HEK293 (cell line): Measurements from ENCODE around the gene SNORC.

Experiments
- CTCF ChIA-PET: fragments of 350-600 bp; formaldehyde crosslinking; extraction: SDS; loops from one replicate; lab custom pipeline; 2021; ENCODE audit warnings: antibody characterized with exemption; lab: Yijun Ruan, JAX
- POLR2A ChIA-PET: fragments of 300-600 bp; formaldehyde crosslinking; extraction: SDS; loops from one replicate; lab custom pipeline; 2020; ENCODE audit warnings: antibody characterized with exemption, inconsistent platforms; lab: Yijun Ruan, JAX
- H3K27ac ChIP-seq: fragments of 200-500 bp; sonication (Bioruptor generic); 2 replicates; pipeline ENCODE4 v1.5.1; 2014; ENCODE audit warnings: low read depth, low read length, control low read depth, inconsistent platforms; ENCODE audit errors: extremely low read depth
- H3K36me3 ChIP-seq, 2 experiments: fragments of 200-500 bp in 1 of 2; sonication (Bioruptor generic) in 1 of 2; 1 replicate in 1 of 2; 2 replicates in 1 of 2; pipeline ENCODE4 v1.5.1; 2014 to 2017; ENCODE audit warnings: inconsistent platforms in 2 of 2, low read length in 2 of 2; ENCODE audit not compliant: control insufficient read depth in 2 of 2, insufficient read depth in 1 of 2
- H3K4me1 ChIP-seq: fragments of 200-500 bp; sonication (Bioruptor generic); 2 replicates; pipeline ENCODE4 v1.5.1; 2014; ENCODE audit warnings: mild to moderate bottlenecking, low read length, inconsistent platforms; ENCODE audit not compliant: control insufficient read depth, insufficient read depth
- H3K4me3 ChIP-seq: 2 replicates; pipeline ENCODE4 v1.5.1; 2011; ENCODE audit warnings: low read depth, mild to moderate bottlenecking, control low read depth, low read length, moderate library complexity
- H3K9me3 ChIP-seq: fragments of 200-500 bp; sonication (Bioruptor generic); 2 replicates; pipeline ENCODE4 v1.5.1; 2014; ENCODE audit warnings: low read depth, low read length, inconsistent platforms; ENCODE audit not compliant: control insufficient read depth, insufficient read depth
- HOXC10 ChIP-seq: sonication (generic); formaldehyde crosslinking; IDR thresholded peaks from 2 replicates; pipeline ENCODE4 v1.8.1; 2023; ENCODE audit warnings: mild to moderate bottlenecking, missing genetic modification reagents
- KLF8 ChIP-seq: fragments of 450-650 bp; formaldehyde crosslinking; IDR thresholded peaks from 2 replicates; pipeline ENCODE4 v1.5.1; 2016; ENCODE audit warnings: missing biosample characterization, missing genetic modification characterization
- SALL2 ChIP-seq: fragments of 450-650 bp; formaldehyde crosslinking; IDR thresholded peaks from 2 replicates; pipeline ENCODE4 v1.5.0; 2017; ENCODE audit warnings: missing biosample characterization, mild to moderate bottlenecking, missing genetic modification characterization, borderline replicate concordance
- TSHZ1 ChIP-seq: fragments of 450-650 bp; formaldehyde crosslinking; IDR thresholded peaks from 2 replicates; pipeline ENCODE4 v1.5.1; 2016; ENCODE audit warnings: missing biosample characterization, missing genetic modification characterization, borderline replicate concordance
- ZBTB7A ChIP-seq: fragments of 450-650 bp; formaldehyde crosslinking; IDR thresholded peaks from 2 replicates; pipeline ENCODE4 v1.5.1; 2016; ENCODE audit warnings: low read depth, missing biosample characterization, missing genetic modification characterization
- ZFHX2 ChIP-seq: fragments of 450-650 bp; formaldehyde crosslinking; conservative IDR thresholded peaks from 2 replicates; pipeline ENCODE4 v1.5.1; 2016; ENCODE audit warnings: missing biosample characterization, missing genetic modification characterization
- ZIC2 ChIP-seq: fragments of 450-650 bp; formaldehyde crosslinking; IDR thresholded peaks from 2 replicates; pipeline ENCODE4 v1.5.1; 2016; ENCODE audit warnings: missing biosample characterization, missing genetic modification characterization
- ZNF18 ChIP-seq: fragments of 450-650 bp; formaldehyde crosslinking; IDR thresholded peaks from 2 replicates; pipeline ENCODE4 v1.5.1; 2016; ENCODE audit warnings: missing biosample characterization, missing genetic modification characterization
- ZNF2 ChIP-seq: fragments of 450-650 bp; formaldehyde crosslinking; IDR thresholded peaks from 2 replicates; pipeline ENCODE4 v1.5.1; 2016; ENCODE audit warnings: missing biosample characterization, missing genetic modification characterization
- ZNF202 ChIP-seq: fragments of 450-650 bp; formaldehyde crosslinking; IDR thresholded peaks from 2 replicates; pipeline ENCODE4 v1.5.1; 2016; ENCODE audit warnings: missing biosample characterization, missing genetic modification characterization, borderline replicate concordance
- ZNF302 ChIP-seq: fragments of 450-650 bp; formaldehyde crosslinking; IDR thresholded peaks from 2 replicates; pipeline ENCODE4 v1.5.1; 2016; ENCODE audit warnings: missing biosample characterization, missing genetic modification characterization, low read depth
- ZNF366 ChIP-seq: fragments of 450-650 bp; formaldehyde crosslinking; conservative IDR thresholded peaks from 2 replicates; pipeline ENCODE4 v1.5.1; 2016; ENCODE audit warnings: missing biosample characterization, missing genetic modification characterization
- ZNF473 ChIP-seq: fragments of 450-650 bp; formaldehyde crosslinking; IDR thresholded peaks from 2 replicates; pipeline ENCODE4 v1.5.1; 2017; ENCODE audit warnings: missing biosample characterization, missing genetic modification characterization
- ZNF707 ChIP-seq: fragments of 450-650 bp; formaldehyde crosslinking; IDR thresholded peaks from 2 replicates; pipeline ENCODE4 v1.5.1; 2016; ENCODE audit warnings: missing biosample characterization, missing genetic modification characterization
- ZNF776 ChIP-seq: fragments of 450-650 bp; formaldehyde crosslinking; IDR thresholded peaks from 2 replicates; pipeline ENCODE4 v1.5.0; 2017; ENCODE audit warnings: missing biosample characterization, missing genetic modification characterization, borderline replicate concordance
- ZNF785 ChIP-seq: fragments of 450-650 bp; formaldehyde crosslinking; IDR thresholded peaks from 2 replicates; pipeline ENCODE4 v1.5.1; 2016; ENCODE audit warnings: missing biosample characterization, missing genetic modification characterization
- ZSCAN30 ChIP-seq: fragments of 450-650 bp; IDR thresholded peaks from 2 replicates; pipeline ENCODE4 v1.5.1; 2018; ENCODE audit warnings: missing biosample characterization, mild to moderate bottlenecking, missing genetic modification characterization, moderate library complexity
- ZSCAN4 ChIP-seq: fragments of 450-650 bp; formaldehyde crosslinking; IDR thresholded peaks from 2 replicates; pipeline ENCODE4 v1.5.1; 2017; ENCODE audit warnings: missing biosample characterization, missing genetic modification characterization
- ZXDB ChIP-seq: fragments of 450-650 bp; formaldehyde crosslinking; IDR thresholded peaks from 2 replicates; pipeline ENCODE4 v1.5.1; 2016; ENCODE audit warnings: missing biosample characterization, missing genetic modification characterization
- TF ChIP-seq, protein P1 (sequence below): fragments of 450-650 bp; formaldehyde crosslinking; IDR thresholded peaks from 2 replicates; pipeline ENCODE4 v1.5.1; 2017; ENCODE audit warnings: missing biosample characterization, missing genetic modification characterization
- TF ChIP-seq, protein P2 (sequence below): fragments of 450-650 bp; formaldehyde crosslinking; IDR thresholded peaks from 2 replicates; pipeline ENCODE4 v1.5.1; 2016; ENCODE audit warnings: missing biosample characterization, missing genetic modification characterization, low read depth

SNORC gene

GRCh38 chr2:232875256-232876121 lies 5.4 kb downstream of the SNORC start (continued):
- TF ChIP-seq ZSCAN4, result no peak
- TF ChIP-seq ZSCAN30 (tag by site-specific recombination), result no peak
- TF ChIP-seq ZNF2 (tag by site-specific recombination), result no peak
- TF ChIP-seq ZBTB7A (tag by site-specific recombination), result no peak
- TF ChIP-seq ZNF302 (tag by site-specific recombination), result no peak
- no peak for TF ChIP-seq HOXC10 (CRISPR knock-in tag)
- TF ChIP-seq ZNF785, result no peak
- TF ChIP-seq ZFHX2, result no peak

DNA sequence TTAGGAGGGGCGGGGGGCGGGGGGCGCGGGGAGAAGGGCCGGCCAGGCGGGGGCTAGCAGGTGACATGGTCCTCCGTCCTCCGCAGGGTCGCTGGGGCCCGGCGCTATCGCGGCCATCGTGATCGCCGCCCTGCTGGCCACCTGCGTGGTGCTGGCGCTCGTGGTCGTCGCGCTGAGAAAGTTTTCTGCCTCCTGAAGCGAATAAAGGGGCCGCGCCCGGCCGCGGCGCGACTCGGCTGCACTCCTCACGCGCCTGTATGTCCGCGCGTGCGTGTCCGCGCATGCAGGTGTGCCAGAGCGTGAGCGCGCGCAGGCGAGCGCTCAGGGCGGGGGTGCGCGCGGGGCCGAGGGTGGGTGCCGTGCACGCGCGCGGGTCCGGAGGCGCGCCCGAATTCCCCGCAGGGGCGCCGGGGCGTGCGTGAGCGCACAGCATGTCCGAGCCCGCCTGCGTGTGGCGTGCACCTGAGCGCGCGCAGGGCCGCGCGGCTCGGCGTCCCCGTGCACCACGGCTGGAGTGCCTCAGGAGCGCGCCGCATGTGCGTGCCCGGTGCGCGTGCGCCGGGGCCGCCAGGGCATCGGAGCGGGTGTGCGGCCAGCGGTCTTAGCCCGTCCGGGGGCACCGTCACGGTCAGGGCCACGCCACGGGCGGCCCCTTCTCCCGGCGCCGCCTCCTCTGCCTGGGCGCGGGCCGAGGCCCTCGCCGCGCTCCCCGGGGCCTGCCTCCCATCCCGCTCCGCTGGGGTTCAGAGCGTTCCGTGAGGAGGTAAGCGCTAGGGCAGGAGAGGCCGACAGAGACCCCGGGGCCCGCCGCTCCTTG lies 6.3 kb downstream of the SNORC start:
- CTCF ChIA-PET, result interaction anchor here (1.0 kb wide), 2 partner anchors 38 to 153 kb away, joined by 3 read pairs; no protein-coding TSS in a partner anchor
- H3K4me3 ChIP-seq, result no peak overlapping the region; the same call in 1 of the 2 replicates

More for the DNA sequence above, 6.3 kb downstream of the SNORC start:
- TF ChIP-seq ZSCAN30 (tag by site-specific recombination) (no peak), ZNF366 (tag by site-specific recombination) (no peak), ZNF473 (tag by site-specific recombination) (no peak), ZIC2 (no peak), ZNF776 (tag by site-specific recombination) (no peak), TSHZ1 (tag by site-specific recombination) (no peak), ZXDB (no peak), ZNF202 (tag by site-specific recombination) (no peak), KLF8 (no peak), SALL2 (tag by site-specific recombination) (no peak), ZNF707 (no peak), ZNF18 (no peak), ZSCAN4 (no peak)
- TF ChIP-seq, protein P1, sequence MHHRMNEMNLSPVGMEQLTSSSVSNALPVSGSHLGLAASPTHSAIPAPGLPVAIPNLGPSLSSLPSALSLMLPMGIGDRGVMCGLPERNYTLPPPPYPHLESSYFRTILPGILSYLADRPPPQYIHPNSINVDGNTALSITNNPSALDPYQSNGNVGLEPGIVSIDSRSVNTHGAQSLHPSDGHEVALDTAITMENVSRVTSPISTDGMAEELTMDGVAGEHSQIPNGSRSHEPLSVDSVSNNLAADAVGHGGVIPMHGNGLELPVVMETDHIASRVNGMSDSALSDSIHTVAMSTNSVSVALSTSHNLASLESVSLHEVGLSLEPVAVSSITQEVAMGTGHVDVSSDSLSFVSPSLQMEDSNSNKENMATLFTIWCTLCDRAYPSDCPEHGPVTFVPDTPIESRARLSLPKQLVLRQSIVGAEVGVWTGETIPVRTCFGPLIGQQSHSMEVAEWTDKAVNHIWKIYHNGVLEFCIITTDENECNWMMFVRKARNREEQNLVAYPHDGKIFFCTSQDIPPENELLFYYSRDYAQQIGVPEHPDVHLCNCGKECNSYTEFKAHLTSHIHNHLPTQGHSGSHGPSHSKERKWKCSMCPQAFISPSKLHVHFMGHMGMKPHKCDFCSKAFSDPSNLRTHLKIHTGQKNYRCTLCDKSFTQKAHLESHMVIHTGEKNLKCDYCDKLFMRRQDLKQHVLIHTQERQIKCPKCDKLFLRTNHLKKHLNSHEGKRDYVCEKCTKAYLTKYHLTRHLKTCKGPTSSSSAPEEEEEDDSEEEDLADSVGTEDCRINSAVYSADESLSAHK (tag by site-specific recombination), result no peak
- TF ChIP-seq, protein P2, sequence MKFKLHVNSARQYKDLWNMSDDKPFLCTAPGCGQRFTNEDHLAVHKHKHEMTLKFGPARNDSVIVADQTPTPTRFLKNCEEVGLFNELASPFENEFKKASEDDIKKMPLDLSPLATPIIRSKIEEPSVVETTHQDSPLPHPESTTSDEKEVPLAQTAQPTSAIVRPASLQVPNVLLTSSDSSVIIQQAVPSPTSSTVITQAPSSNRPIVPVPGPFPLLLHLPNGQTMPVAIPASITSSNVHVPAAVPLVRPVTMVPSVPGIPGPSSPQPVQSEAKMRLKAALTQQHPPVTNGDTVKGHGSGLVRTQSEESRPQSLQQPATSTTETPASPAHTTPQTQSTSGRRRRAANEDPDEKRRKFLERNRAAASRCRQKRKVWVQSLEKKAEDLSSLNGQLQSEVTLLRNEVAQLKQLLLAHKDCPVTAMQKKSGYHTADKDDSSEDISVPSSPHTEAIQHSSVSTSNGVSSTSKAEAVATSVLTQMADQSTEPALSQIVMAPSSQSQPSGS (tag by site-specific recombination), result no peak
- Histone ChIP-seq H3K4me1 (no peaks in the 10 kb centered on the region), H3K9me3 (no peaks in the 10 kb centered on the region), H3K36me3 (peaks cover 0 to 23% of the 10 kb centered on the region in 2 experiments; a peak in 1 of 3 replicates), H3K27ac (no peak overlapping the region)
- POLR2A ChIA-PET, result no interaction called here
